NCI-H2029 (cell line): ENCODE results near the gene KIAA0319L.
"Not testable (repeated sequence)": the region's sequence is repeated elsewhere in the genome, so short reads cannot be mapped to it uniquely, and the experiment has no call there.

Source experiments
- DNase-seq: peaks from one replicate; lab custom pipeline; 2025; lab: John Stamatoyannopoulos, UW

KIAA0319L gene

DNA sequence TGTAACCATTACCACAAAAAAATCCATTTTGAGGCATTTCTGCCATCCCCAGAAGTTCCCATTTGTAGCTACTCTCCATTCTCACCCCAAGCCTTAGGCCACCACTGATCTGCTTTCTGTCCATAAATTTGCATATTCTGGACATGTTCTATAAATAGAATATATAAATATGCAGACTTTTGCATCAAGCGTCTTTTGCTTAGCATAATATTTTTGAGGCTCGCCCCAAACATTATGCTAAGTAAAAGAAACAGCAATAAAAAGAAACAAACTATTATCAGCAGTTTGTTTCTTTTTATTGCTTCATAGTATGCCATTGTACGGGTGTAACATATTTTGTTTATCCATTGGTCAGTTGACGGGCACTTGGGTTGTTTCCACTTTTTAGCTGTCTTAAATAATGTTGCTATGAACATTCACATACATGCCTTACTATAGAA lies 23.8 kb upstream of the KIAA0319L start:
- no peak for DNase-seq

DNA sequence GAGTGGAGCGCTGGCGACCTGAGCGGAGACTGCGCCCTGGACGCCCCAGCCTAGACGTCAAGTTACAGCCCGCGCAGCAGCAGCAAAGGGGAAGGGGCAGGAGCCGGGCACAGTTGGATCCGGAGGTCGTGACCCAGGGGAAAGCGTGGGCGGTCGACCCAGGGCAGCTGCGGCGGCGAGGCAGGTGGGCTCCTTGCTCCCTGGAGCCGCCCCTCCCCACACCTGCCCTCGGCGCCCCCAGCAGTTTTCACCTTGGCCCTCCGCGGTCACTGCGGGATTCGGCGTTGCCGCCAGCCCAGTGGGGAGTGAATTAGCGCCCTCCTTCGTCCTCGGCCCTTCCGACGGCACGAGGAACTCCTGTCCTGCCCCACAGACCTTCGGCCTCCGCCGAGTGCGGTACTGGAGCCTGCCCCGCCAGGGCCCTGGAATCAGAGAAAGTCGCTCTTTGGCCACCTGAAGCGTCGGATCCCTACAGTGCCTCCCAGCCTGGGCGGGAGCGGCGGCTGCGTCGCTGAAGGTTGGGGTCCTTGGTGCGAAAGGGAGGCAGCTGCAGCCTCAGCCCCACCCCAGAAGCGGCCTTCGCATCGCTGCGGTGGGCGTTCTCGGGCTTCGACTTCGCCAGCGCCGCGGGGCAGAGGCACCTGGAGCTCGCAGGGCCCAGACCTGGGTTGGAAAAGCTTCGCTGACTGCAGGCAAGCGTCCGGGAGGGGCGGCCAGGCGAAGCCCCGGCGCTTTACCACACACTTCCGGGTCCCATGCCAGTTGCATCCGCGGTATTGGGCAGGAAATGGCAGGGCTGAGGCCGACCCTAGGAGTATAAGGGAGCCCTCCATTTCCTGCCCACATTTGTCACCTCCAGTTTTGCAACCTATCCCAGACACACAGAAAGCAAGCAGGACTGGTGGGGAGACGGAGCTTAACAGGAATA lies 20.1 kb upstream of the KIAA0319L start:
- DNase-seq: no peak

DNA sequence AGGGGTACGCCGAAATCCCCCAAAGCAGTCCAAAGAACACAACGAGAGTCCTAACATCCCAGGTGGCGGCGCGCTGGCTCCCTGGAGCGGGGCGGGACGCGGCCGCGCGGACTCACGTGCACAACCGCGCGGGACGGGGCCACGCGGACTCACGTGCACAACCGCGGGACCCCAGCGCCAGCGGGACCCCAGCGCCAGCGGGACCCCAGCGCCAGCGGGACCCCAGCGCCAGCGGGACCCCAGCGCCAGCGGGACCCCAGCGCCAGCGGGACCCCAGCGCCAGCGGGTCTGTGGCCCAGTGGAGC lies 19.5 kb upstream of the KIAA0319L start:
- not testable (repeated sequence) for DNase-seq

DNA sequence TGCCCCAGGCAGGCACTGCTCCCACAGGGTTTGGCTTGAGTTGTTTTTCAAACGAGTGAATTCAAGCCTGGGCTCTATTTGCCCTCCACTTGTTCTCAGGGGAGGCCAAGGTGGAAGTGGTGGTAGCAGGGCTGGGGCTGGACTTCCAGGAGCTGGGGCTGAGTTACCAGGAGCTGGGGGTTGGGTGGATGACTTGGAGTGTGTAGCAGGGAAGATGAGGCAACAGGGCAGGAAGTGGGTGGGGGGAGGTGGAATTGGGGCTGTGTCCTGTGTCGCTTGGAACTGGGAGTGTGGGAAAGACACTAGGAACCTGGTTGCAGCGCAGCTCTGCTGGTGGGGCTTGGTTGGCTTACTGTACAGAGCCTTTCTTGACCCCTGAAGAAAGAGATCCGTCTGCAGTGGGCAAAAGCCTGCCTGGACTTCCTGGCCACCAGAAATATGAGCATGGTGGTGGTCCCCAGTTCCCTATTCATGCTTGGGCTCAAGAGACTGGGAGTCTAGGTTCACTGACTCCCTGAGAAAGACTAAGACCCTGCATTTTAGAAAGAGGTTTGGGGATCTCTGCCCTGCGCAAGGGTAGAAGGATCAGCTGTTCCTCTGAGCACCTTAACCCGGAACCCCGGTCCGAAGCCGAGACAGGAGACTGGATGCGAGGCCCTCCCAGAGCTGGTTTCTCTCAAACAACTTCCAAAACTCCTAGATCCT lies 19.0 kb upstream of the KIAA0319L start:
- DNase-seq: no peak

DNA sequence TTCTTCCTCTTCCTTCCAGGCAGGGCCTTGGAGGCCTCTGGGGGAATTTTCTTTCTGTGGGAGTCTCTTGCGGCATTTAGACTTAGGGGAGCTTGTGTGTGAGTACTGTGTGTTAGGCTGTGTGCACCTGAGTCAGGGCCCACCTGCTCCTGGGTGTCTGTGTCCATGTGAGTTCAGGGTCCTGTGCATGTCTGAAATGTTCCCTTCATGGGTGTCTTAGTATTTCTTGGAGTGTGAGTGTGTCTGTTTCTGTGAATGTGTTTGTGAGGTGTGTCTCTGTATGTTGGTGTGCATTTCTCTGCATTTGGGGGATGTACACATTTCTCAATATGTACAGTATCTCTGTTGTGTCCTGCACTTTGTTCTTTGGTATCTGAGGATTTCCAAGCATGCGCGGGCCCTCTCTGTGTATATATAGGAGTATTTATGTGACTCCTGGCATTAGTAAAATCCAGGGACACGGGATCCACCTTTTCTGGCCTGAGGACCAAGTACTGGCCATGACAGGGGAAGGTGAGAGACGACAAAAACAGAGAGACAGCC lies 18.3 kb upstream of the KIAA0319L start:
- no peak for DNase-seq

DNA sequence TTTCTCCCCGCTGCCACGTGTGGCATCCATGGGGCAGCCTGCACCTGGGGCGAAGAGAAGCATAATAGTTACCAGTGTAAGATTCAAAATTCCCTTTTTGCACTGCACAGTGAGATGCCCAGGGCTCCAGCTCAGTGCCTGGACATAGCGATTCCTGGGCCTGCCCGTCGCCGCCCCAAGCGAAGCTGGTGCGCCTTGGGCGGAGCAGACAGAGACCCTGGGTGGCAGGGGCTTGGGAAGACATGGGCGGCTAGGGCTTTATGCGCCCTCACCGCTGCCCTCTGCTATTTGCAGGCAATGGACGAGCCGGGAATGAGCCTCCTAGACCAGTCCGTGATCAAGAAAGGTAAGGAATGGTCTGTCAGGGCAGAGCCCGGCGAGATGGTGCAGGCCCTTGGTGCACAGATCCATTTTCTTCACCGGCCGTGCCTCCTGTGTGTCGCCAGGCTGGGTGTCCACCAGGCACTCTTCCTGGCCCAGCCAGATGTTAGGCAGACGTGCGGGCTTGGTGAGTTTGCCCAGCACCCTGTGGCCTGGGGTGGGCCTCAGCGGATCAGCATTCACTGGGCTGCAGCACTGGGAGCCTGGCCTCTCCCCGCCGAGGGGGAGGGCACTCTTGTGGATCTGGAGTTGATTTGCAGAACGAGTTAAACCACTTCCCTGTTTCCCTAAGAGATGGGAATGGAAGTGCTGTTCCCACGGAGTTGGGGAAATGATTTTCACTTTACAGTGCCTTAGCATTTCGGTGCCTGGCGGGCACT lies 17.6 kb upstream of the KIAA0319L start:
- no peak for DNase-seq

DNA sequence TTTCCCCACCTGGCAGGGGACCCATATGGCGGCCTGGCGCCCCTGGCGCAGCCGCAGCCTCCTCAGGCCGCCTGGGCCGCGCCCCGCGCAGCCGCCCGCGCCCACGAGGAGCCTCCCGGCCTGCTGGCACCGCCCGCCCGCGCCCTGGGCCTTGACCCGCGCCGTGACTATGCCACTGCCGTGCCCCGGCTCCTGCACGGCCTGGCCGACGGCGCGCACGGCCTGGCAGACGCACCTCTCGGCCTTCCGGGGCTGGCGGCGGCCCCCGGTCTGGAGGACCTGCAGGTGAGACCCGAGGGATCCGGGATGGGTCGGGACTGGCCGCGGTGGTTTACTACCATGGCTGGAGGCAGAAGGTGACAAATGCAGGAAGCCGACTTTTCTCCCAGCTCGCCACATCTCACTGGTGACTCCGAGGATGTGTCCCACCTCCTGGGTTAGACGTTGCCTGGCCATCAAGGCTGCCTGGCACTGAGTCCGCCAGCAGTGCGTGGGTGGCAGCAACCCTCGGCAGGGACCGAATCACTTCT lies 17.0 kb upstream of the KIAA0319L start:
- DNase-seq: no peak

DNA sequence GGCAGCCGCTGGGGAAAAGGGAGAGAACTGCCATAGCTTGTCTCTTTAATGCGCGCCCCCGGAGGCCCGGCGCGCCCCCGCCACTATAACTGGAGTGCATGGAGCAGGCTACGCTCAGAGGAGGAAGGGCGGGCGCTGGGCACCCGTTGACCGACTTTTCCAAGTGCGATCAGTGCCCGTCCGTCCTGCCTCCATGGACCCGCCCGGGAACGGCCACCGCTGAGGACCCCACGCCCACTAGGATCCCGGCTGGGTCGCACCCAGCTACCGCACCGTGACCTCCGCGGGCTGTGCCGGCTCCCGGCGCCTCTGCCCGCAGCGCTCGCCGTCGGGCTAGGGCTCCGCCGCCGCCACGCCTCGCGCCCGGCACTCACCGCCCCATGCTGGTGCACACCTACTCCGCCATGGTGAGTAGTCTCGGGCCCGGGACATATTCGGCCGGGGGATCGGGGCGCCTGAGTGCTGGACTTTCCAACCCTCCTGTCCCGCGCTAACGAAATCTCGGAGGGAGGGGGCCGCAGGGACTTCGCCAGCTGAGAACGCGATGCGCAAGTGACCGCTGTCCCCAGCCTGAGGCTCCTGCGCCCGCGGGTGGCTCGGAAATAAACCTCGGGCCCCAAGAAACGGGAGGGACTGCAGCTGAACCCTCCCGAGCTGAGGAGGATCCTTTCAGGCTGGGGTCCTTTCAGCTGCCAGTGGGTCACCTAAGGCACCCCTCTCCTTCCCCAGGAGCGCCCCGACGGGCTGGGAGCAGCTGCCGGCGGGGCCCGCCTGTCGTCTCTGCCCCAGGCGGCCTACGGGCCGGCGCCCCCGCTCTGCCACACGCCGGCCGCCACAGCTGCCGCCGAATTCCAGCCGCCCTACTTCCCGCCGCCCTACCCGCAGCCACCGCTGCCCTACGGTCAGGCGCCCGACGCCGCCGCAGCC lies 16.3 kb upstream of the KIAA0319L start, which contains the start of gene TFAP2E:
Gene TFAP2E, plus strand, starts transcription at position 117 of the 927 bp plus-strand sequence. Its CDS starts 264 bp downstream, at position 381.
- DNase-seq: peak; percentile 12

DNA sequence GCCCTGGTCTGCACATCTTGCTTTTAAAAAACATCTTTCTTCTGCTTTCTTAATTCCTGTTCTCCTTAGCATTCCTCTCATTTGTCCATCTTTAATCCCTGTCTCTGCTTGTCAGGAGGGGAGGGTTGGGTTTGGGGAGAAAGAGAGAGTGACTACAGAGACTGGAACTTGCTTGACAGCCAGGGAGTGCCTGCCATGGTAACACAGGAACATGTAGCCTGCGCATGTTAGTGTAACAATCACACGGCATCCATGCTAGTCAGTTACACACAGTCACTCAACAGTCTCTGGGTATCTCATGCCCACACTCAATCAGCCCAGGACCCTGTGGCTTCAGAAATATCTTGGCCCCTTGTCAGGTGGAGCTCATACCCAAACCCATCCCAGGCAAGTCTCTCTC lies 15.1 kb upstream of the KIAA0319L start:
- DNase-seq: no peak

DNA sequence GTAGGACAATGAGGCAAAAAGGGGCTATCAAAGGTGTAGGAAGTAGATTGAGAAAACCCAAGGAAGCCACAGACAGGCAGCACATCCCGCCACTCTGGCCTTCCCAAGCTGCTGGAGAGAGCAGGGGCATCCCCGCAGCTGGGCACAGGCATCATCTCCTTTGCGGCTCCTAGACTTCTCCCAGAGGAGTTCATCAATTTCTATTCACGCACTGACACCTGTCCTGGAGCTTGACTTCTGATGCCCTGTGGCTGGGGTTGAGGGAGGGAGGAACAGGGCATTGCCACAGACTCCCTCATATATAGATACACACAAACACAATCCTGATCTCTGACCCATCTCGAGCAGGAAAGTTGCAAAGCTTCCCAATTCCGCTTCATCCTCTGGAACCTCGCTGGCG lies 14.1 kb upstream of the KIAA0319L start:
- DNase-seq: no peak

DNA sequence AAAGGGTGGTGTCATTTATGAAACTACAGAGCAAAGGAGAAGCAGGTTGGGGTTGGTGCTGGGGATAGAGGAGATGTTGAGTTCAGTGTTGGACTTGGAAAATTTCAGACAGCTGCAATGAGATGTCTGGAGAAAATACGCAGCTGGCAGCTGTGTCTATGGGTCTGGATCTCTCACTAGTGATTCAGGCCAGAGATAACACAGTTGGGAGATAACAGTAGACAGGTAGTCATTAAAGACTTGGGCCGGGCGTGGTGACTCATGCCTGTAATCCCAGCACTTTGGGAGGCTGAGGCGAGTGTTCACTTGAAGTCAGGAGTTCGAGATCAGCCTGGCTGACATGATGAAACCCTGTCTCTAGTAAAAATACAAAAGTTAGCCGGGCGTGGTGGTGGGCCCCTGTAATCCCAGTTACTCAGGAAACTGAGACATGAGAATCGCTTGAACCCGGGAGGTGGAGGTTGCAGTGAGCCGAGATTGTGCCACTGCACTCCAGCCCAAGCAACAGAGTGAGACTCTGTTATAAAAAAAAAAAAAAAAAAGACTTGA lies 13.5 kb upstream of the KIAA0319L start:
- DNase-seq: no peak

DNA sequence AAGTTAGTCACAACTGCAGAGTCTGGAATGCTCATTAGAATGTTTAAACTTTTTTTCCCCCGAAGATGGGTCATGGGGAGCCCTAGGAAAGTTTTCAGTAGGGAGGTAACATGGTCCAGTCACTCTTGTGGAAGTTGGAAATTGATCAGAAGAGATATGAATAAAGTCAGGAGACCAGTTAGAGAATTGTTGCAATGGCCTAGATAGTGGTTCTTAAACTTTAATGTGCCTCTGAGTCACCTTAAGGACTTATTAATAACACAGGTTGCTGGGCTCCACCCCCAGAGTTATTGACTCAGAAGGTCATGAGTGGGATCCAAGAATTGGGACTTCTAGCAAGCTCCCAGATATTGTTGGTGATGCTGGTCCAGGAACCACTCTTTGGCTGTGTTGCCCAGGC lies 12.7 kb upstream of the KIAA0319L start:
- no peak for DNase-seq

DNA sequence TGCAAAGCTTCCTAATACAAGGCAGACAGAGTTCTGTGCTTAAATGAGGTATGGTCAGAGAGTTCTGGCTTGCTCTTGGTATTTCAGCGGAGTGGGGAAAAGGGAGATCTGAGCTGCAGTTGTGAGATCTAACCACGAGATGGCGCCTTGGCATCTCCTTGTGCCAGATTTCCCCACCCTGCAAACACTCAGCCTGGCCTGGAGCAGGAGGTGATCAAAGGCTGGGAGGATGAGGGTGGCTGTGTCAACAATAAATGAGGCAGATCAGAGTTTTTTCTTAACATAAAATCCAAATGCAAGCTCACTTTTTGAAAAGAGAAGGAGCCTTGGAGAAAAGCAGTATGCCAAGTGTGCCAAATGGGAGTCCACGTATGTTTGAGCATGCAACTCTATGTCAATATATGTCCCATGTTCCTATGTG lies 11.8 kb upstream of the KIAA0319L start:
- peak; percentile 40 for DNase-seq

DNA sequence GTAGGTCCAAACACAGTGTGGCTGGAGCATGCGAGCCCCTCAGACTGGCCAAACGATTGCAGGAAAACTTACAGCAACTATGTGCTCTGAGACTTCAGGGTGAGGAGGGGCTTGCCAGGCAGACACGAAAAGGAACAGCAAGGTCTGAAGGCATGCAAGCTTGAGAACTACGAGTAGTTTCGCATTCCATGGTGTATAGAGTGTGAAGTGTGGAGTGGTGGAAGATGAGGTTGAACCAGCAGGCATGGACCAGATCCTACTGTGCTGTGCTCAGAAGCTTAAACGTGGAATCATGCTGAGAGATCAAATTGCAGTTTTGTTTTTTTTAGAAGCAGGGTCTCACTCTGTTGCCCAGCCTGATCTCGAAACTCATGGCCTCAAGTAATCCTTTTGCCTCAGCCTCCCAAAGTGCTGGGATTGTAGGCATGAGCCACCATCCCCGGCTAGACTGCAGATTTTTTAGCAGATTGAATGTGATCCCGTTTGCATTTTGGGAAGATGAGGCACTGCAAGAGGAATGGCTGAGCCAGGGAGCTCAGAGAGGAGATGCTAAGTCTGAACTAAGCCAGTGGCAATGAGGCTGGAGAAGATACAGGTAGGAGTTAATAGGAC lies 10.8 kb upstream of the KIAA0319L start:
- DNase-seq: no peak

DNA sequence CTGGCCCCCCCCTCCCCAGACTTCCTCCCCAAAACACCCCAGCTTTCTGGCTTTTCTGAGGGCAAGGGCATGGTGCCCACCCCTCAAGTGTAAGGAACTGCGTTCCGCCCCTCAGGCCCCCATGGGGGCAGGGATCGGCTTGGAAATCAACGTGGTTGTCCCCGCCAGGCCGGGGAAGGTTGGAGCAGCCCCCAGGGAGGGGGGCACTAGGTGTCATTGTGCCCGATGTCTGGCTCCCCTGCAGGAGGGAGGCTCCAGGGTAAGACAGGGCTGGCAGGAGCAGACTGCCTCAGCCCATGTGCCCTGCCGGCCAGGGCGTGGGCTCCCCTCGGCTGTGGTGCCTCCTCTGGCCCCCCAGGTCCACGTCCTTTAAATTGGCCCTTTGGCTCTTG lies 8.5 kb upstream of the KIAA0319L start:
- no peak for DNase-seq

DNA sequence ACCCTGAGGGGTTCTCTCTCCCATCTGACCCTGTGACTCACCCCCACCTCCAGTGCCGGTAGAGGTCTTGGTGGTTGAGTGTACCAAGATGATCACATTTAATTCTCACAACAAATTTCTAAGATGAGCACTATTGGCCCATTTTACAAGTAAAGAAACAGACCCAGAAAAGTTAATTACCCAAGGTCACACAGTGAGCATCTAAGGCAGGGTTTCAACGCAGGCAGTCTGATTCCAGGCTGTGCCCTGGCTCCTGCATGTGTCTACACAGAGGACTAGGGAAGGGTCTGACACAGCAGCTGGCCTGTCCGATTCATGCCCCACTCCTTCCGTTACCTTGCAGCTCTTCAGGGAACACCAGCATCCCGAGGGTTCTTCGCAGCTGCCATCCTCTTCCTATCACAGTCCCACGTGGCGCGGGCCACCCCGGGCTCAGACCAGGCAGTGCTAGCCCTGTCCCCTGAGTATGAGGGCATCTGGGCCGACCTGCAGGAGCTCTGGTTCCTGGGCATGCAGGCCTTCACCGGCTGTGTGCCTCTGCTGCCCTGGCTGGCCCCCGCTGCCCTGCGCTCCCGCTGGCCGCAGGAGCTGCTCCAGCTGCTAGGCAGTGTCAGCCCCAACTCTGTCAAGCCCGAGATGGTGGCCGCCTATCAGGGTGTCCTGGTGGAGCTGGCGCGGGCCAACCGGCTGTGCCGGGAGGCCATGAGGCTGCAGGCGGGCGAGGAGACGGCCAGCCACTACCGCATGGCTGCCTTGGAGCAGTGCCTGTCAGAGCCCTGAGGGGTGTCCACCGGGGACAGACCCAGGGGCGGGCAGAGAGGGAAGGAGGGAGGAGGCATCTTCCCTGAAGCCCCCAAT lies 7.9 kb upstream of the KIAA0319L start:
- no peak for DNase-seq

DNA sequence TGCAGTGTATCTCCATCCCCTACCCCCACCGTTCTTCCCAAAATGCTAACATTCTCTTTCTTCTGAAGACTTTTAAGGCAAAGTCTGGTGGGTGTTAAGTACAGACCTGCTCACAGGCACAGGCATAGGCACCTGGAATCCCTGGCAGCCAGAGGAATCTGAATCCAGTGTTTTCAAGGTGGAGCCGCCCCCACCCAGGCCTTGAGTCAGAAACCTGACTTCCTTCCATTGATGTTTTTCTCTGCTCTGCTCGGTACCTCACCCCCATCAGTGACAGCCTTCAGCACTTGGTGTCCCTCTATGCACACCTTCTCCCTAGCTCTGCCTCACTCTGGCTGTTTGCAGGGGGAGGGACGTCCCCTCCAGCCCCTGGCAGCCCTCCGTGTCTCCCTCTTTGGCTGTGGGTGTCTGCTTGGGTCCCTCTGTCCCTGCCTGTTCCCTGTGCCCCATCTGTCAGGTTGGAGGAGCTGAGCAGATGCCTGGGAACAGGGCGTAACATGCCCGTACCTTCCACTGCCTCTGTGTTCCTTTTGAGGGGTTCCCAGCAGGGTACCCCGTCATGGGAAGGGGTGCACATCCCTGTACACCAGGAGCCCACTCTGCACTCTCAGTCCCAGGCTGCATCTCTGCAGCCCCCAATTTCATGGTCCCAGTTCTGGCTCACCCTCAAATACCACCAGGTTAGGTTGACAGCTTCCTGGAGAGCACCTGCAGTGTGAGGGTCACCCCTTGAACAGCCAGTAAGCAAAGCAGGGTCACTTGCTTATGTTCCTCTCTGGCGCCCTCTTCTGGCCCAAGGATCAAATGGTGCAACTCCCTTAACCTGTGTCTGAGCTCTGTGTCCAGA lies 7.1 kb upstream of the KIAA0319L start:
- peak; percentile 63 for DNase-seq

DNA sequence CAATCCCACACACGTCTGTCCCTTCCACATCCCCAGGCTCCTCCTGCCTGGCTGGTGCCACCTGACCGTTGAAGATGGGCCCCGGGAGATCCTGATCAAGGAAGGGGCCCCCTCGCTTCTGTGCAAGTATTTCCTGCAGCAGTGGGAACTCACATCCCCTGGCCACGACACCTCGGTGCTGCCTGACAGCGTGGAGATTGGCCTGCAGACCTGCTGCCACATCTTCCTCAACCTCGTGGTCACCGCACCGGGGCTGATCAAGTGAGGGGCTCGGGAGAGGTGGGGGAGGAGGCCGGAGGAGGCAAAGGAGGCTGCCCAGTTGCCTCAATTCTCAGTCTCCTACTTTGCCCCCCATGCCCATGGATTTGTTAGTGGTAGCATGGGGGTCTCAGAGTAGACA lies 6.0 kb upstream of the KIAA0319L start:
- DNase-seq: no peak
